Subcutaneous adipose tissue (tissue), 4 donors: ENCODE results near the gene ADAMTS17. TPM values are rescaled to one million over a fixed set of nuclear protein-coding genes. Genes with fewer than 3 reads are reported as not detected.

Experiments used
- total RNA-seq, 4 donors: library from RNA; depleted of rRNA; stranded (reverse); fragments of >200 nt; gene quantifications; one replicate each; pipeline ENCODE4 v1.1.0, GENCODE V29; 2016
- TF ChIP-seq, protein P1 (sequence below): fragments of 450-650 bp; IDR thresholded peaks from one replicate; pipeline ENCODE4 v1.5.1; 2016; ENCODE audit warnings: low read depth, mild to moderate bottlenecking, control low read depth, antibody characterized with exemption, moderate library complexity

The ADAMTS17 gene
- total RNA-seq, 4 donors from 2014 or later: 0.49 to 5.3 (median 2.5) TPM

GRCh38 chr15:100038736-100039135 is 303.0 kb downstream of the ADAMTS17 start:
- TF ChIP-seq, protein P1, sequence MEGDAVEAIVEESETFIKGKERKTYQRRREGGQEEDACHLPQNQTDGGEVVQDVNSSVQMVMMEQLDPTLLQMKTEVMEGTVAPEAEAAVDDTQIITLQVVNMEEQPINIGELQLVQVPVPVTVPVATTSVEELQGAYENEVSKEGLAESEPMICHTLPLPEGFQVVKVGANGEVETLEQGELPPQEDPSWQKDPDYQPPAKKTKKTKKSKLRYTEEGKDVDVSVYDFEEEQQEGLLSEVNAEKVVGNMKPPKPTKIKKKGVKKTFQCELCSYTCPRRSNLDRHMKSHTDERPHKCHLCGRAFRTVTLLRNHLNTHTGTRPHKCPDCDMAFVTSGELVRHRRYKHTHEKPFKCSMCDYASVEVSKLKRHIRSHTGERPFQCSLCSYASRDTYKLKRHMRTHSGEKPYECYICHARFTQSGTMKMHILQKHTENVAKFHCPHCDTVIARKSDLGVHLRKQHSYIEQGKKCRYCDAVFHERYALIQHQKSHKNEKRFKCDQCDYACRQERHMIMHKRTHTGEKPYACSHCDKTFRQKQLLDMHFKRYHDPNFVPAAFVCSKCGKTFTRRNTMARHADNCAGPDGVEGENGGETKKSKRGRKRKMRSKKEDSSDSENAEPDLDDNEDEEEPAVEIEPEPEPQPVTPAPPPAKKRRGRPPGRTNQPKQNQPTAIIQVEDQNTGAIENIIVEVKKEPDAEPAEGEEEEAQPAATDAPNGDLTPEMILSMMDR: no peak

- TF ChIP-seq, protein P1: no peak
Observed at GRCh38 chr15:100037901-100038300, 303.9 kb downstream of the ADAMTS17 start.

DNA sequence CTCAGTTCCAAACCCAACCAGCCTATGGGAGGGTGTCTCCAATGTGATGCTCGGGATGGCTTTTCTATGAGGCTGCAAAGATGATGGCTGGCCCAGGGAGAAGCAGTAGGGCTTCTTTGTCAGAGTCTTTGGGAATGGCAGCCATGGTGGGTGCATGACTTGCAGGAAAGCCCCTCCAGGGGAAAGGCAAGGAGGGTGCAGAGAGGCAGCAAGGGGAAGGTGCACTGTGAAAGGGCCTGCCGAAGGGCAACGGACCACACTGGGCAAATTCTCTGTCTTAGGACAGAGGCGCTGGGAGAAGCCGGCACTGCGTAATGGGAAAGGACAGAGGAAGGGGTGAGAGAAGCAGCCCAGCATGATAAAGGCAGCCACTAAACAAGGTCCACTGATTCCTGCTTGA is 305.8 kb downstream of the ADAMTS17 start:
- TF ChIP-seq, protein P1: no peak

- TF ChIP-seq, protein P1: no peak
Observed at GRCh38 chr15:100034191-100034590, 307.6 kb downstream of the ADAMTS17 start.

DNA sequence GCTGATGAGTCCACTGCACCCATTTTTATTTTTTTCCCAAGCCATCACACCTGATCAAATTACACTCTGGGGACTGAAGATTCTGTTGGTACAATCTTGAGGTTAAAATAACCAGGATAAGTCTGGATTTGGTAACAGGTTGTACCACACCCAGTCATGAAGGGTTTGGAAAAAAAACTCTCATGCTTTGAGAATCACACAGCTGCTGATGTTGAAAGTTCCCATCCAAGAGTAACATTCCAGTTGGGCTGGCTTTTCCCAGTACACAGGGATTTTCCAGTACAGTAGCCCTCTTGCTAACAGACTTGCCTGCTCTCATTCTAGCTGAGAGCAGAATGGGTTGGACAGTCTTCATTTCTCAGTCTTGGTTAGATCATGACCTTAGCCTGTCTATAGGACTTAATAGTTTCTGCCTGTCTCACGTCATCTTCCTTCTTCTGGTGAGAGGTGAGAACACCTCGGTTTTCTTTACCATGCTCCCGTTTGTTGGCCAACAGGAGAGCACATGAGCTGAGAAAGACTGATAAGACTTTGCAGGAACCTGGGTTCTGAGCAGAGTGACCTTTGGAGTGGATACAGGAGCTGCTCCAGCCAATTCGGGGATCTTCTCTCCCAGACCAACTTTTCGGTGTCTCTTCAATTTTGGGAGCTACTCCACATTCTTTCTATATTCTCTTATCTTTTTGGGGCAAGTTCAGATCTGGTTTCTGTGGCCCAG is 308.5 kb downstream of the ADAMTS17 start:
- TF ChIP-seq, protein P1: no peak

DNA sequence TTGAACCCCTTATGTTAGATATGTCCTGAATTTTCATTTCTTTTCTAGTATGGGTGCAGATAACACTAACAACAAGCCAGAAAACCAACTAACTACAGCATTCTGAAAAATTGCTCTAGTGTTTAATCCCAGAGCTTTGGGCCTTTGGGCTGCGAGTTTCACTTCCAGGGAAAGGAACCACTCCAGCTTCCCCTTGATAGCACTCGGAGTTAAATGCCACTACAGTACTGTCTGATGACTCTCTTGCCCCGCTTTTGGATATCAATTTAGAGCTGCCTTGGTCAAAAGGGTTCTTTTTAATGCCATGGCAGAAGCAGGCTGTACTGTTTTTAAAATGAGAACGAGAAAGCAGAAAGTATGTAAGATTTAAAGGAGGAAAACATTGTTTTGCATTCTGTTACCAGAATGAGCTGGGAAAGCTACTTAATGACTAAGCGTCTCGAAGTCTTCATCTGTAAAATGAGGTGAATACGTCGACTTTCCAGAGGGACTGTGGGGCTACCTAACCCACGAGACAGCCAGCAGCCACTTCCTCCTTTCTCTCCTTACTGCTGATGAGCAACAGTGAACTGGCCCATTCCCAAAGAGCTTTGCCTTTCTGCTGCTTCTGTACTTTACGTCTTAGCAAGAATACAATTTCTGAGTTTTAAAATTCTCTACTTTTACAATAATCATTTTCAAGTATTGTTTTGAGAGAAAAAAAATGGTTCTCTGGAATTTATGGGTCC is 309.3 kb downstream of the ADAMTS17 start:
- TF ChIP-seq, protein P1: no peak

DNA sequence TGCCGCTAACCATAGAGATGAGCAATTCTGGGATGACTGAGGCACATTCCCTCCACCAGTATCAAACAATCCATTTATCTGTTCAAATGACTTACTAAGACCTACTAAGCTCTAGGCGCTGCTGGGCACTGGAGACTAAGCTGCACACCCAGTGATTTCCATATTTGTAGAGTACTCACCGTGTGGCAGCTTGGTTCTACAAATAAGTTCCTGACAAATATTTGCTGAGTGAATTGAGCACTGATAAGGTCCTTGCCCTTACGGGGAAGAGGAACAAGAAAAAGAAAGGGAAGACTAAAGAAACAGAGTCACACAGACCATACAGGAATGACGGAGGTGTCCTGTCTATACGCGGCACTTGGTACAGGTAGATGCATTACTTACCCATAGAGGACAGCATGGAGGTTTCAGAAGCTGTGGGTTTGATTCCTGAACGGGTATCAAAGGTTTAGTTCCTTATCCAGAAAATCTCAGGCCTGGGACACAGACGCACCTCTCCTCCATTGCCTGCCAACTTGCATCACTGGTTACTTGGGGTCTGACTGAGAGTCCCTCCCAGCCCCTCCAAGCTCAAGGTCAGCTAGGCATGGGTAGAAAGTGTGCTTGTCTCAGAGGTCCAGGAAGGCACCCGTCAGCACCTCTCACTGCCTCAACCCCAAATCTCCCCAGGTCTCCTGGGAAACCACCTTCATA is 310.0 kb downstream of the ADAMTS17 start:
- TF ChIP-seq, protein P1: no peak
